ENCODE results near the gene C1QTNF9.
"Not testable (repeated sequence)": the region's sequence is repeated elsewhere in the genome, so short reads cannot be mapped to it uniquely, and the experiment has no call there.

Gene C1QTNF9

GRCh38 chr13:24348797-24349515 lies 39.6 kb downstream of the C1QTNF9 start:
- ATAC-seq (ENCODE audit: insufficient read depth, low read depth) (no peak), DNase-seq (no peak)
- Histone ChIP-seq H4K20me1 (ENCODE audit: insufficient read depth, low read length) (no peaks in the 10 kb centered on the region), H3K27me3 (ENCODE audit: insufficient read depth, low read length, poor library complexity) (no peaks in the 10 kb centered on the region), H3K9me3 (ENCODE audit: insufficient read depth, low read length, severe bottlenecking) (no peaks in the 10 kb centered on the region), H3K79me2 (ENCODE audit: insufficient read depth, low read length) (no peaks in the 10 kb centered on the region), H3K4me1 (ENCODE audit: insufficient read depth, low read length) (no peaks in the 10 kb centered on the region), H2AFZ (ENCODE audit: low read depth, low read length) (no peak overlapping the region), H3K27ac (ENCODE audit: low read length) (no peak overlapping the region), H3K4me3 (ENCODE audit: low read depth in 1 of 2, low read length in 2 of 2) (no peak overlapping the region), H3K4me2 (ENCODE audit: insufficient read depth, low read length) (no peak overlapping the region), H3K36me3 (ENCODE audit: insufficient read depth, low read length) (no peaks in the 10 kb centered on the region), H3K9ac (ENCODE audit: low read depth, low read length) (no peak overlapping the region)
- no peak for TF ChIP-seq EZH2 (IDR thresholded peaks at IDR 0.05; ENCODE audit: borderline replicate concordance, low read depth, low read length, severe bottlenecking)
- no peak for TF ChIP-seq CTCF (IDR thresholded peaks at IDR 0.05; ENCODE audit: borderline replicate concordance, extremely low read depth, low read length, poor library complexity, severe bottlenecking)

- H3K27ac ChIP-seq (ENCODE audit: low read length); DNase-seq; H2AFZ ChIP-seq (ENCODE audit: low read depth, low read length); ATAC-seq (ENCODE audit: insufficient read depth, low read depth); H3K4me2 ChIP-seq (ENCODE audit: insufficient read depth, low read length); H3K27me3 ChIP-seq (ENCODE audit: insufficient read depth, low read length, poor library complexity); H3K4me1 ChIP-seq (ENCODE audit: insufficient read depth, low read length); H3K9ac ChIP-seq (ENCODE audit: low read depth, low read length); H3K79me2 ChIP-seq (ENCODE audit: insufficient read depth, low read length); H4K20me1 ChIP-seq (ENCODE audit: insufficient read depth, low read length); H3K9me3 ChIP-seq (ENCODE audit: insufficient read depth, low read length, severe bottlenecking); H3K4me3 ChIP-seq (ENCODE audit: low read depth in 1 of 2, low read length in 2 of 2); H3K36me3 ChIP-seq (ENCODE audit: insufficient read depth, low read length): not testable (repeated sequence)
These were observed 40.6 kb downstream of the C1QTNF9 start for GRCh38 chr13:24349778-24350664.

GRCh38 chr13:24351423-24351822 lies 42.0 kb downstream of the C1QTNF9 start:
- ATAC-seq (ENCODE audit: insufficient read depth, low read depth) (no peak), DNase-seq (no peak)
- no peak overlapping the region for H2AFZ ChIP-seq (ENCODE audit: low read depth, low read length)
- no peaks in the 10 kb centered on the region for H3K36me3 ChIP-seq (ENCODE audit: insufficient read depth, low read length)
- H3K4me3 ChIP-seq (ENCODE audit: low read depth in 1 of 2, low read length in 2 of 2) = no peak overlapping the region
- no peaks in the 10 kb centered on the region for H3K4me1 ChIP-seq (ENCODE audit: insufficient read depth, low read length)
- H3K79me2 ChIP-seq (ENCODE audit: insufficient read depth, low read length) = no peaks in the 10 kb centered on the region
- no peak overlapping the region for H3K9ac ChIP-seq (ENCODE audit: low read depth, low read length)
- H3K27me3 ChIP-seq (ENCODE audit: insufficient read depth, low read length, poor library complexity) = no peaks in the 10 kb centered on the region
- H3K4me2 ChIP-seq (ENCODE audit: insufficient read depth, low read length) = no peak overlapping the region
- TF ChIP-seq CTCF (IDR thresholded peaks at IDR 0.05; ENCODE audit: borderline replicate concordance, extremely low read depth, low read length, poor library complexity, severe bottlenecking) (no peak), EZH2 (IDR thresholded peaks at IDR 0.05; ENCODE audit: borderline replicate concordance, low read depth, low read length, severe bottlenecking) (no peak)
- no peaks in the 10 kb centered on the region for H3K9me3 ChIP-seq (ENCODE audit: insufficient read depth, low read length, severe bottlenecking)
- no peaks in the 10 kb centered on the region for H4K20me1 ChIP-seq (ENCODE audit: insufficient read depth, low read length)
- H3K27ac ChIP-seq (ENCODE audit: low read length) = no peak overlapping the region

- Histone ChIP-seq H3K27ac (ENCODE audit: low read length) (no peak overlapping the region), H2AFZ (ENCODE audit: low read depth, low read length) (no peak overlapping the region), H4K20me1 (ENCODE audit: insufficient read depth, low read length) (no peaks in the 10 kb centered on the region), H3K4me3 (ENCODE audit: low read depth in 1 of 2, low read length in 2 of 2) (no peak overlapping the region), H3K36me3 (ENCODE audit: insufficient read depth, low read length) (no peaks in the 10 kb centered on the region), H3K79me2 (ENCODE audit: insufficient read depth, low read length) (no peaks in the 10 kb centered on the region), H3K27me3 (ENCODE audit: insufficient read depth, low read length, poor library complexity) (no peaks in the 10 kb centered on the region), H3K4me2 (ENCODE audit: insufficient read depth, low read length) (no peak overlapping the region), H3K9me3 (ENCODE audit: insufficient read depth, low read length, severe bottlenecking) (no peaks in the 10 kb centered on the region), H3K9ac (ENCODE audit: low read depth, low read length) (no peak overlapping the region), H3K4me1 (ENCODE audit: insufficient read depth, low read length) (no peaks in the 10 kb centered on the region)
- DNase-seq = no peak
- no peak for TF ChIP-seq EZH2 (IDR thresholded peaks at IDR 0.05; ENCODE audit: borderline replicate concordance, low read depth, low read length, severe bottlenecking)
- no peak for TF ChIP-seq CTCF (IDR thresholded peaks at IDR 0.05; ENCODE audit: borderline replicate concordance, extremely low read depth, low read length, poor library complexity, severe bottlenecking)
- no peak for ATAC-seq (ENCODE audit: insufficient read depth, low read depth)
These were observed 44.4 kb downstream of the C1QTNF9 start for GRCh38 chr13:24353736-24354135.
